ENCODE data around the gene UBXN1. TPM values are rescaled to one million over a fixed set of nuclear protein-coding genes. Genes with fewer than 3 reads are reported as not detected.

UBXN1 gene
- total RNA-seq, 2 experiments from 2014 or later = 196 to 222 TPM

DNA sequence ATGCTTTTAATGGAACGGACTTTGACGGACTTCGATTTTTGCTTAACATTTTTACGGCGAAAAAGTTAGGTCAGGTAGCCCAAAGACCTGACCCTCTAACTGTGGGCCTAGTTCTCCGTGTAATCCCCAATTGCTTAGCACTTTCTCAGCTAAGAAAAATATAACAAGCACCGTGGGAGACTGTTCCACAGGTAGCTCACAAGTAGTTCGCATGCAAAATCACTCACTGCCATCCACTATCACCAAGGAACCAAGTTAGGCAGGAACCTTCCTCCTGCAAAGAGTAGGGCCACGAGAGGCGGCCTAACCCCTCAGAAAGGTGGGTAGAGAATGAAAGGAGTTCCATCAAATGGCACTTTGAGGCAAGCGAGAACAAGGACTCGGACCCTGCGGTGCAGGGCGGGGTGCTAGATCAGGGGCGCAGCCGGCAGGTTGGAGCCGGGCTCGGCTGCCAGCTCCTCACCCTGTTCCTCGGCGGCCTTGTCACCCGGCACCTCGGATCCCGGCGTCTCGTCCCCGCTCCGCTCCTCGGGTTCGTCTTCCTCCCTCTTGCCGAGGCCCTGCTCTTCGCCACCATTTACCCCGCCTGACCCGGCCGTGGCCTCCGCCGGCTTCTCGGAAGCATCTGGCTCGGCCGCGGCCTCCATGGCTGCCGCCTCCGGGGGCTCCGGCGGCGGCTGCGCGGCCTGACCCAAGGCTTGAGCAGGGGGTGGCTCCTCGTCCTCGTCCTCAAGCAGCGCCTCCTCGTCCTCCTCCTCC is 47.5 kb upstream of the UBXN1 start:
- Mint-ChIP-seq H3K9me3 (no peaks in the 10 kb centered on the region), H3K4me3 (peak overlapping the region; percentile 84), H3K4me1 (ENCODE audit: low read depth) (peaks cover 80% of the 10 kb centered on the region), H3K27ac (peak overlapping the region; percentile 98), H3K27me3 (no peaks in the 10 kb centered on the region), H3K36me3 (ENCODE audit: low read depth) (peaks cover 82% of the 10 kb centered on the region)
- peak in 2 of 14 experiments; percentile 25 to 28 for DNase-seq
- CTCF ChIA-PET = interaction anchor here (0.7 to 8.3 kb wide), 4 partner anchors 27 to 155 kb away, joined by 4 to 44 read pairs (median 8); partner anchors contain the start of genes SLC3A2, TMEM179B and ZBTB3
- TF ChIP-seq, protein P1, sequence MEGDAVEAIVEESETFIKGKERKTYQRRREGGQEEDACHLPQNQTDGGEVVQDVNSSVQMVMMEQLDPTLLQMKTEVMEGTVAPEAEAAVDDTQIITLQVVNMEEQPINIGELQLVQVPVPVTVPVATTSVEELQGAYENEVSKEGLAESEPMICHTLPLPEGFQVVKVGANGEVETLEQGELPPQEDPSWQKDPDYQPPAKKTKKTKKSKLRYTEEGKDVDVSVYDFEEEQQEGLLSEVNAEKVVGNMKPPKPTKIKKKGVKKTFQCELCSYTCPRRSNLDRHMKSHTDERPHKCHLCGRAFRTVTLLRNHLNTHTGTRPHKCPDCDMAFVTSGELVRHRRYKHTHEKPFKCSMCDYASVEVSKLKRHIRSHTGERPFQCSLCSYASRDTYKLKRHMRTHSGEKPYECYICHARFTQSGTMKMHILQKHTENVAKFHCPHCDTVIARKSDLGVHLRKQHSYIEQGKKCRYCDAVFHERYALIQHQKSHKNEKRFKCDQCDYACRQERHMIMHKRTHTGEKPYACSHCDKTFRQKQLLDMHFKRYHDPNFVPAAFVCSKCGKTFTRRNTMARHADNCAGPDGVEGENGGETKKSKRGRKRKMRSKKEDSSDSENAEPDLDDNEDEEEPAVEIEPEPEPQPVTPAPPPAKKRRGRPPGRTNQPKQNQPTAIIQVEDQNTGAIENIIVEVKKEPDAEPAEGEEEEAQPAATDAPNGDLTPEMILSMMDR (IDR thresholded peaks at IDR 0.05) = no peak
- H3K4me1 ChIP-seq (ENCODE audit: insufficient read depth, low read length) = peaks cover 49% of the 10 kb centered on the region
- no peak for ATAC-seq (ENCODE audit: poor library complexity)
- intact Hi-C loops (cut with DNase I, micrococcal nuclease) = loop anchor here in 1 of 2 experiments (5.0 kb wide), 2 partner anchors 46 to 116 kb away; partner anchors contain the start of gene TAF6L
- H3K27me3 ChIP-seq (ENCODE audit: control insufficient read depth in 1 of 2, insufficient read depth in 2 of 2, low read length in 2 of 2) = no peaks in the 10 kb centered on the region
- peak overlapping the region; percentile 42 to 97 for H3K27ac ChIP-seq (ENCODE audit: low read depth in 1 of 2, low read length in 2 of 2)
- POLR2A ChIA-PET = interaction anchor here (0.9 to 7.9 kb wide), 32 partner anchors 10 to 1591 kb away, joined by 3 to 228 read pairs (median 14); partner anchors contain the start of genes B3GAT3, BSCL2, C11orf98 and CSKMT
- H3K36me3 ChIP-seq (ENCODE audit: insufficient read depth, low read length) = peaks cover 38% of the 10 kb centered on the region
- no peaks in the 10 kb centered on the region for H3K9me3 ChIP-seq (ENCODE audit: control insufficient read depth in 1 of 2, insufficient read depth in 1 of 2, low read length in 2 of 2)
- peak overlapping the region; percentile 65 for H3K4me3 ChIP-seq (ENCODE audit: low read length)

DNA sequence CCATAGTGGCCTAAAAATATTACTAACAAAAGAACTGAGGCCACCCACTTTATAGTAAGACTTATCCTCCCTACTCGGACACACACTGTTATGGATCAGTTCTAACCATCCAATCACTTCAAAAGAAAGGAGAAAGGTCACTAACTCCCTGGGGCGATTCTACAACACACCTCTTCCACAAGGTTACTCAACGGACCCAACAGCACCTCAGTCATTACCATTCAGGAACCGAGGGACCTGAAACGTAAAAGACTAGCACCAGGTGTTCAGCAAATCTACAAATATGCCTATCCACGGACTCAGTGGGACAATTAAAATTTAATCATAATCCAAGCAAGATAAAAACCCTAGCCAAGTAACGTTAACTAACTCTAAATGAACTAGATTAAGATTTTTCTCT is 46.8 kb upstream of the UBXN1 start:
- ATAC-seq (ENCODE audit: poor library complexity) (no peak), DNase-seq (no peak)
- Mint-ChIP-seq H3K27me3 (no peaks in the 10 kb centered on the region), H3K36me3 (ENCODE audit: low read depth) (peaks cover 85% of the 10 kb centered on the region), H3K9me3 (no peaks in the 10 kb centered on the region), H3K4me3 (peak overlapping the region; percentile 84), H3K4me1 (ENCODE audit: low read depth) (peaks cover 81% of the 10 kb centered on the region), H3K27ac (peak overlapping the region; percentile 98)
- Histone ChIP-seq H3K4me3 (ENCODE audit: low read length) (peak overlapping the region; percentile 65), H3K27me3 (ENCODE audit: control insufficient read depth in 1 of 2, insufficient read depth in 2 of 2, low read length in 2 of 2) (no peaks in the 10 kb centered on the region), H3K9me3 (ENCODE audit: control insufficient read depth in 1 of 2, insufficient read depth in 1 of 2, low read length in 2 of 2) (no peaks in the 10 kb centered on the region), H3K27ac (ENCODE audit: low read depth in 1 of 2, low read length in 2 of 2) (peak overlapping the region; percentile 42 to 97), H3K4me1 (ENCODE audit: insufficient read depth, low read length) (peaks cover 46% of the 10 kb centered on the region), H3K36me3 (ENCODE audit: insufficient read depth, low read length) (peaks cover 41% of the 10 kb centered on the region)
- POLR2A ChIA-PET = interaction anchor here (0.9 to 7.9 kb wide), 14 partner anchors 9 to 173 kb away, joined by 3 to 228 read pairs (median 40); partner anchors contain the start of genes BSCL2, C11orf98, CSKMT and GNG3
- CTCF ChIA-PET = interaction anchor here (0.7 to 8.3 kb wide), 4 partner anchors 62 to 382 kb away, joined by 3 to 44 read pairs (median 4); partner anchors contain the start of genes SLC3A2 and TMEM179B
- intact Hi-C loops (cut with DNase I, micrococcal nuclease) = loop anchor here in 1 of 2 experiments (5.0 kb wide), 2 partner anchors 47 to 117 kb away; partner anchors contain the start of gene TAF6L
- TF ChIP-seq, protein P1 (IDR thresholded peaks at IDR 0.05) = no peak

DNA sequence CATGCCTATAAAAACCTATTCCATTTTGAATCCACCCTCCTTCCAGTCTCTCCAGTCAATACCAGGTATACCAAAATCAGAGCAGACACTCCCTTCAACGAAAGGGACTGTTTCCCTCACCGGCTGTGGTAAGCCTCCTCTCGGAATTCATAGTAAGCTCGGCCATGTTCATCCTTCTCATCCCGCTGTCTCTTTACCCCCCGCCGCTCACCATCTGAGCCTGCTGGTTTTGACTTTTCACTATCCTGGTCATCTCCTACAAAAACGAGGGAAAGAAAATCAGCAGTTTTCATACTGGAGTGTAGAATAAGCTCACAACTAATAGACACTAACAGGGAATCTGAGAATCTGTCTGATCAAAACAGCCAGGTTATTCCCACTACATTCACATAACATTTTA is 45.3 kb upstream of the UBXN1 start:
- Histone ChIP-seq H3K36me3 (ENCODE audit: insufficient read depth, low read length) (peaks cover 55% of the 10 kb centered on the region), H3K27ac (ENCODE audit: low read depth in 1 of 2, low read length in 2 of 2) (no peak overlapping the region), H3K4me1 (ENCODE audit: insufficient read depth, low read length) (peaks cover 31% of the 10 kb centered on the region), H3K27me3 (ENCODE audit: control insufficient read depth in 1 of 2, insufficient read depth in 2 of 2, low read length in 2 of 2) (no peaks in the 10 kb centered on the region), H3K4me3 (ENCODE audit: low read length) (peak overlapping the region; percentile 65), H3K9me3 (ENCODE audit: control insufficient read depth in 1 of 2, insufficient read depth in 1 of 2, low read length in 2 of 2) (no peaks in the 10 kb centered on the region)
- intact Hi-C loops (cut with DNase I, micrococcal nuclease) = loop anchor here in 1 of 2 experiments (1.0 kb wide), 1 partner anchor 11 kb away; no protein-coding TSS in a partner anchor
- DNase-seq (no peak), ATAC-seq (ENCODE audit: poor library complexity) (no peak)
- ChIA-PET CTCF (interaction anchor here (8.3 kb wide), 1 partner anchor 63 kb away, joined by 44 read pairs; the partner anchor contains the start of gene TMEM179B), POLR2A (interaction anchor here (0.5 to 6.7 kb wide), 9 partner anchors 15 to 132 kb away, joined by 3 to 73 read pairs (median 7); partner anchors contain the start of genes POLR2G, TMEM179B and ZBTB3)
- Mint-ChIP-seq H3K4me1 (ENCODE audit: low read depth) (peaks cover 81% of the 10 kb centered on the region), H3K36me3 (ENCODE audit: low read depth) (peaks cover 93% of the 10 kb centered on the region), H3K27me3 (no peaks in the 10 kb centered on the region), H3K9me3 (no peaks in the 10 kb centered on the region), H3K4me3 (peak overlapping the region; percentile 84), H3K27ac (peak overlapping the region; percentile 98)
- TF ChIP-seq, protein P1 (IDR thresholded peaks at IDR 0.05) = no peak
